ENCODE results near the gene FAR2. TPM values are rescaled to one million over a fixed set of nuclear protein-coding genes. Genes with fewer than 3 reads are reported as not detected.

The FAR2 gene
- polyA plus RNA-seq, 1 donor (not counting 4 experiments of a cell fraction or from before 2014, with no cell fraction given): 9.2 TPM

- Histone ChIP-seq H3K9me3 (ENCODE audit: control insufficient read depth, low read depth, low read length) (peaks cover under 1% of the 10 kb centered on the region), H3K27ac (ENCODE audit: control insufficient read depth, insufficient read depth, low read length) (no peak overlapping the region), H3K79me2 (ENCODE audit: control insufficient read depth, insufficient read depth, low read length) (no peaks in the 10 kb centered on the region), H3K9me1 (ENCODE audit: control insufficient read depth, extremely low read depth, insufficient read depth, low read length) (no peaks in the 10 kb centered on the region), H3K4me2 (ENCODE audit: control insufficient read depth, extremely low read depth, insufficient read depth, low read depth, low read length) (no peak overlapping the region), H3K4me1 (ENCODE audit: control insufficient read depth, extremely low read depth, insufficient read depth, low read length) (no peaks in the 10 kb centered on the region), H2AFZ (ENCODE audit: control insufficient read depth, low read length) (no peak overlapping the region), H3K36me3 (ENCODE audit: control insufficient read depth in 2 of 2, extremely low read depth in 1 of 2, insufficient read depth in 2 of 2, low read length in 2 of 2) (no peaks in the 10 kb centered on the region), H3K27me3 (ENCODE audit: control insufficient read depth, extremely low read depth, insufficient read depth, low read length) (no peaks in the 10 kb centered on the region), H4K20me1 (ENCODE audit: control insufficient read depth, extremely low read depth, insufficient read depth, low read length) (no peaks in the 10 kb centered on the region), H3K4me3 (ENCODE audit: control insufficient read depth in 2 of 3, extremely low read depth in 1 of 3, insufficient read depth in 2 of 3, low read depth in 1 of 3, low read length in 3 of 3) (no peak overlapping the region), H3K9ac (ENCODE audit: control insufficient read depth, extremely low read depth, insufficient read depth, low read length) (no peak overlapping the region)
- DNase-seq (ENCODE audit: low read depth, low spot score) (no peak), FAIRE-seq (no peak)
- no peak for TF ChIP-seq EZH2 (IDR thresholded peaks at IDR 0.05; ENCODE audit: low read length)
- dilution Hi-C loops (cut with MboI; ENCODE audit: extremely low pct_ligation_motif_present, low sequenced_read_pairs): no loop called here
Measured at GRCh38 chr12:29103539-29103974, 45.5 kb upstream of the FAR2 start.

- no peaks in the 10 kb centered on the region for H3K9me1 ChIP-seq (ENCODE audit: control insufficient read depth, extremely low read depth, insufficient read depth, low read length)
- H3K36me3 ChIP-seq (ENCODE audit: control insufficient read depth in 2 of 2, extremely low read depth in 1 of 2, insufficient read depth in 2 of 2, low read length in 2 of 2): no peaks in the 10 kb centered on the region
- H3K4me1 ChIP-seq (ENCODE audit: control insufficient read depth, extremely low read depth, insufficient read depth, low read length): no peaks in the 10 kb centered on the region
- no peak for TF ChIP-seq EZH2 (IDR thresholded peaks at IDR 0.05; ENCODE audit: low read length)
- no peak for TF ChIP-seq CTCF (optimal IDR thresholded peaks at IDR 0.05 in 1 of 3, IDR thresholded peaks at IDR 0.05 in 1 of 3, conservative IDR thresholded peaks at IDR 0.05 in 1 of 3; ENCODE audit: extremely low read depth in 1 of 3, insufficient read depth in 2 of 3, low read length in 3 of 3)
- H3K4me2 ChIP-seq (ENCODE audit: control insufficient read depth, extremely low read depth, insufficient read depth, low read depth, low read length): no peak overlapping the region
- FAIRE-seq: no peak
- no peaks in the 10 kb centered on the region for H3K27me3 ChIP-seq (ENCODE audit: control insufficient read depth, extremely low read depth, insufficient read depth, low read length)
- H2AFZ ChIP-seq (ENCODE audit: control insufficient read depth, low read length): no peak overlapping the region
- H4K20me1 ChIP-seq (ENCODE audit: control insufficient read depth, extremely low read depth, insufficient read depth, low read length): no peaks in the 10 kb centered on the region
- dilution Hi-C loops (cut with MboI; ENCODE audit: extremely low pct_ligation_motif_present, low sequenced_read_pairs): no loop called here
- no peak overlapping the region for H3K9ac ChIP-seq (ENCODE audit: control insufficient read depth, extremely low read depth, insufficient read depth, low read length)
- H3K79me2 ChIP-seq (ENCODE audit: control insufficient read depth, insufficient read depth, low read length): no peaks in the 10 kb centered on the region
- H3K9me3 ChIP-seq (ENCODE audit: control insufficient read depth, low read depth, low read length): no peaks in the 10 kb centered on the region
- H3K27ac ChIP-seq (ENCODE audit: control insufficient read depth, insufficient read depth, low read length): no peak overlapping the region
- H3K4me3 ChIP-seq (ENCODE audit: control insufficient read depth in 2 of 3, extremely low read depth in 1 of 3, insufficient read depth in 2 of 3, low read depth in 1 of 3, low read length in 3 of 3): no peak overlapping the region
- no peak for DNase-seq (ENCODE audit: low read depth, low spot score)
Measured at GRCh38 chr12:29104516-29104915, 44.6 kb upstream of the FAR2 start.

Measured in keratinocyte (primary cell).